Keratinocyte (primary cell): ENCODE data around the gene ABCA7. TPM values are rescaled to one million over a fixed set of nuclear protein-coding genes. Genes with fewer than 3 reads are reported as not detected.

Experiments used
- DNase-seq: peaks from one replicate; pipeline ENCODE4 v3.0.0-alpha.2; 2011; ENCODE audit warnings: low read depth, missing footprints, low spot score
- FAIRE-seq: peaks from 2 replicates; lab custom pipeline; 2011; peaks lifted over from hg19 to GRCh38; lab: Jason Lieb, UNC
- H2AFZ ChIP-seq: 2 replicates; pipeline ENCODE4 v1.6.0; 2012; ENCODE audit warnings: low read length, control low read depth, inconsistent platforms; ENCODE audit not compliant: control insufficient read depth
- H3K27ac ChIP-seq: 2 replicates; pipeline ENCODE4 v1.5.1; 2011; ENCODE audit warnings: low read length; ENCODE audit not compliant: control insufficient read depth, insufficient read depth
- H3K27me3 ChIP-seq: 3 replicates; pipeline ENCODE4 v1.6.0; 2011; ENCODE audit warnings: low read length; ENCODE audit not compliant: control insufficient read depth, insufficient read depth; ENCODE audit errors: extremely low read depth
- H3K36me3 ChIP-seq, 2 experiments: 2 replicates in 1 of 2; 3 replicates in 1 of 2; pipeline ENCODE4 v1.5.1; 2011; ENCODE audit warnings: low read length in 2 of 2, mild to moderate bottlenecking in 1 of 2; ENCODE audit not compliant: control insufficient read depth in 2 of 2, insufficient read depth in 2 of 2; ENCODE audit errors: extremely low read depth in 1 of 2
- H3K4me1 ChIP-seq: 3 replicates; pipeline ENCODE4 v1.5.1; 2011; ENCODE audit warnings: low read length; ENCODE audit not compliant: control insufficient read depth, insufficient read depth; ENCODE audit errors: extremely low read depth
- H3K4me2 ChIP-seq: 3 replicates; pipeline ENCODE4 v1.6.0; 2011; ENCODE audit warnings: low read depth, low read length; ENCODE audit not compliant: control insufficient read depth, insufficient read depth; ENCODE audit errors: extremely low read depth
- H3K4me3 ChIP-seq, 3 experiments: fragments of 200-600 bp in 1 of 3; sonication (generic) in 1 of 3; 2 replicates in 2 of 3; 3 replicates in 1 of 3; pipeline ENCODE4 v1.5.1; 2011 to 2016; ENCODE audit warnings: low read length in 3 of 3, mild to moderate bottlenecking in 3 of 3, control low read depth in 2 of 3, inconsistent platforms in 1 of 3, low read depth in 1 of 3, mixed read lengths in 1 of 3, mixed run types in 1 of 3, moderate library complexity in 1 of 3; ENCODE audit not compliant: control insufficient read depth in 2 of 3, insufficient read depth in 2 of 3; ENCODE audit errors: extremely low read depth in 1 of 3
- H3K79me2 ChIP-seq: 2 replicates; pipeline ENCODE4 v1.6.0; 2012; ENCODE audit warnings: low read length; ENCODE audit not compliant: control insufficient read depth, insufficient read depth
- H3K9ac ChIP-seq: 3 replicates; pipeline ENCODE4 v1.6.0; 2011; ENCODE audit warnings: low read length; ENCODE audit not compliant: control insufficient read depth, insufficient read depth; ENCODE audit errors: extremely low read depth
- H3K9me1 ChIP-seq: 3 replicates; pipeline ENCODE4 v1.6.0; 2011; ENCODE audit warnings: low read length; ENCODE audit not compliant: control insufficient read depth, insufficient read depth; ENCODE audit errors: extremely low read depth
- H3K9me3 ChIP-seq: 2 replicates; pipeline ENCODE4 v1.5.1; 2012; ENCODE audit warnings: low read depth, low read length; ENCODE audit not compliant: control insufficient read depth
- H4K20me1 ChIP-seq: 3 replicates; pipeline ENCODE4 v1.6.0; 2011; ENCODE audit warnings: low read length; ENCODE audit not compliant: control insufficient read depth, insufficient read depth; ENCODE audit errors: extremely low read depth
- CTCF ChIP-seq, 3 experiments: IDR thresholded peaks in 1 of 3; conservative IDR thresholded peaks in 1 of 3; optimal IDR thresholded peaks in 1 of 3; 2 replicates in 2 of 3; 3 replicates in 1 of 3; pipeline versions ENCODE3 to v1.5.1; 2011; ENCODE audit warnings: low read length in 3 of 3, mild to moderate bottlenecking in 3 of 3, moderate library complexity in 2 of 3, control low read depth in 1 of 3, inconsistent platforms in 1 of 3; ENCODE audit not compliant: insufficient read depth in 2 of 3; ENCODE audit errors: extremely low read depth in 1 of 3
- EZH2 ChIP-seq: IDR thresholded peaks from one replicate; pipeline ENCODE4 v1.6.1; 2012; ENCODE audit warnings: inconsistent platforms, mild to moderate bottlenecking, low read length, moderate library complexity
- dilution Hi-C: fragments of 300-500 bp; cut with MboI; formaldehyde crosslinking; loops from one replicate; pipeline ENCODE4 v1.7.0; 2020; ENCODE audit warnings: low sequenced_read_pairs; ENCODE audit not compliant: extremely low pct_ligation_motif_present
- polyA plus RNA-seq, 5 experiments: library from polyadenylated mRNA; depleted of rRNA in 3 of 5; stranded (reverse) in 3 of 5; stranded (forward) in 1 of 5; unstranded in 1 of 5; fragments of >200 nt; gene quantifications; 1 replicate in 1 of 5; 2 replicates in 3 of 5; 3 replicates in 1 of 5; pipeline versions ENCODE4 v1.2.1 to v1.2.3, GENCODE V29; 2011 to 2012; ENCODE audit warnings: missing spikeins in 2 of 5, low read depth in 1 of 5, low replicate concordance in 1 of 5

The ABCA7 gene
- polyA plus RNA-seq, 1 donor (not counting 4 experiments of a cell fraction or from before 2014, with no cell fraction given), result 7.4 TPM

- no peak overlapping the region for H2AFZ ChIP-seq
- no peak overlapping the region for H3K4me3 ChIP-seq
- no peaks in the 10 kb centered on the region for H3K9me1 ChIP-seq
- H3K9me3 ChIP-seq, result no peaks in the 10 kb centered on the region
- no peak overlapping the region for H3K4me2 ChIP-seq
- no peaks in the 10 kb centered on the region for H3K27me3 ChIP-seq
- H3K79me2 ChIP-seq, result peaks cover 55% of the 10 kb centered on the region
- no peak overlapping the region for H3K27ac ChIP-seq
- H3K36me3 ChIP-seq, result peaks cover 29 to 34% of the 10 kb centered on the region in 2 experiments
- dilution Hi-C loops, result no loop called here
- TF ChIP-seq CTCF (optimal IDR thresholded peaks at IDR 0.05 in 1 of 3, IDR thresholded peaks at IDR 0.05 in 1 of 3, conservative IDR thresholded peaks at IDR 0.05 in 1 of 3; ENCODE audit: extremely low read depth in 1 of 3, insufficient read depth in 2 of 3, low read length in 3 of 3), result no peak
- no peak for TF ChIP-seq EZH2
- no peak overlapping the region for H3K9ac ChIP-seq
- peaks cover 20% of the 10 kb centered on the region for H4K20me1 ChIP-seq
- peaks cover 11% of the 10 kb centered on the region for H3K4me1 ChIP-seq
- DNase-seq (no peak), FAIRE-seq (no peak)
These were observed 7.5 kb upstream of the ABCA7 start for GRCh38 chr19:1032264-1032867.

- Histone ChIP-seq H3K27me3 (no peaks in the 10 kb centered on the region), H3K9me3 (no peaks in the 10 kb centered on the region), H3K4me1 (peaks cover 18% of the 10 kb centered on the region), H3K79me2 (peaks cover 27% of the 10 kb centered on the region), H3K27ac (no peak overlapping the region), H3K36me3 (peaks cover 30 to 41% of the 10 kb centered on the region in 2 experiments), H4K20me1 (peaks cover 16% of the 10 kb centered on the region), H2AFZ (no peak overlapping the region), H3K4me3 (no peak overlapping the region), H3K4me2 (no peak overlapping the region), H3K9ac (no peak overlapping the region), H3K9me1 (no peaks in the 10 kb centered on the region)
- FAIRE-seq (no peak), DNase-seq (no peak)
- TF ChIP-seq CTCF (optimal IDR thresholded peaks at IDR 0.05 in 1 of 3, IDR thresholded peaks at IDR 0.05 in 1 of 3, conservative IDR thresholded peaks at IDR 0.05 in 1 of 3; ENCODE audit: extremely low read depth in 1 of 3, insufficient read depth in 2 of 3, low read length in 3 of 3), result no peak
- TF ChIP-seq EZH2, result no peak
- dilution Hi-C loops, result no loop called here
These were observed 3.8 kb upstream of the ABCA7 start for GRCh38 chr19:1035998-1036621.
